HepG2 (cell line): ENCODE data around the gene SULT1C4. TPM values are rescaled to one million over a fixed set of nuclear protein-coding genes. Genes with fewer than 3 reads are reported as not detected.
A peak's percentile ranks its signal among the peaks of the same experiment; 100 is the strongest.

Experiments
- CBX5 ChIP-seq: sonication (generic); formaldehyde crosslinking; IDR thresholded peaks from 2 replicates; pipeline ENCODE4 v1.4.0; 2020; ENCODE audit warnings: missing genetic modification reagents, borderline replicate concordance
- DMAP1 ChIP-seq: IDR thresholded peaks from 2 replicates; pipeline ENCODE4 v1.6.1; 2016
- DPF2 ChIP-seq: sonication (generic); formaldehyde crosslinking; IDR thresholded peaks from 2 replicates; pipeline ENCODE4 v1.4.0; 2020; ENCODE audit warnings: mild to moderate bottlenecking, low read depth, missing genetic modification reagents, borderline replicate concordance
- EED ChIP-seq: sonication (generic); formaldehyde crosslinking; IDR thresholded peaks from 2 replicates; pipeline ENCODE4 v1.5.0; 2020; ENCODE audit warnings: mild to moderate bottlenecking, missing genetic modification reagents
- GFI1 ChIP-seq: sonication (generic); formaldehyde crosslinking; IDR thresholded peaks from 2 replicates; pipeline ENCODE4 v1.5.0; 2020; ENCODE audit warnings: missing genetic modification reagents, mild to moderate bottlenecking, borderline replicate concordance
- MAZ ChIP-seq, 2 experiments: sonication (generic) in 1 of 2; formaldehyde crosslinking in 1 of 2; IDR thresholded peaks; 2 replicates each; pipeline versions ENCODE4 v1.5.0 to v1.6.1; 2012 to 2020; ENCODE audit warnings: low read depth in 2 of 2, mild to moderate bottlenecking in 2 of 2, borderline replicate concordance in 1 of 2, improper control_type of control experiment in 1 of 2, low read length in 1 of 2, missing genetic modification reagents in 1 of 2, moderate library complexity in 1 of 2
- MXI1 ChIP-seq: IDR thresholded peaks from 3 replicates; pipeline ENCODE4 v1.6.1; 2012; ENCODE audit warnings: low read depth, low read length, inconsistent platforms, borderline replicate concordance
- NCOR1 ChIP-seq: fragments of 200-600 bp; sonication (generic); IDR thresholded peaks from 2 replicates; pipeline ENCODE4 v1.7.0; 2017; ENCODE audit warnings: antibody characterized with exemption, low read length, borderline replicate concordance
- NPAS2 ChIP-seq: sonication (generic); formaldehyde crosslinking; IDR thresholded peaks from 2 replicates; pipeline ENCODE4 v1.8.0; 2022; ENCODE audit warnings: mild to moderate bottlenecking, missing genetic modification reagents, borderline replicate concordance
- PHB2 ChIP-seq: fragments of 450-650 bp; IDR thresholded peaks from 2 replicates; pipeline ENCODE4 v1.6.1; 2018; ENCODE audit not compliant: partially characterized antibody
- SALL1 ChIP-seq: sonication (generic); formaldehyde crosslinking; IDR thresholded peaks from 2 replicates; pipeline ENCODE4 v1.8.0; 2022; ENCODE audit warnings: mild to moderate bottlenecking, missing genetic modification reagents
- SKI ChIP-seq: fragments of 450-650 bp; IDR thresholded peaks from one replicate; pipeline ENCODE4 v1.6.1; 2018; ENCODE audit warnings: mild to moderate bottlenecking; ENCODE audit not compliant: partially characterized antibody
- SMC3 ChIP-seq: IDR thresholded peaks from 2 replicates; pipeline ENCODE4 v1.6.1; 2011; ENCODE audit warnings: low read length, improper control_type of control experiment
- SRSF4 ChIP-seq: fragments of 200-400 bp; formaldehyde crosslinking; IDR thresholded peaks from one replicate; pipeline ENCODE4 v1.6.1; 2018; ENCODE audit warnings: mild to moderate bottlenecking, low read depth, low read length, moderate library complexity; ENCODE audit not compliant: poor library complexity, severe bottlenecking
- TAF15 ChIP-seq: fragments of 200-400 bp; formaldehyde crosslinking; IDR thresholded peaks from one replicate; pipeline ENCODE4 v1.6.1; 2018; ENCODE audit warnings: mild to moderate bottlenecking, low read depth, low read length; ENCODE audit not compliant: poor library complexity, severe bottlenecking
- U2AF1 ChIP-seq: fragments of 200-400 bp; formaldehyde crosslinking; optimal IDR thresholded peaks from 2 replicates; pipeline ENCODE3; 2017; ENCODE audit warnings: mild to moderate bottlenecking, low read depth, low read length
- ZBTB21 ChIP-seq: sonication (generic); formaldehyde crosslinking; IDR thresholded peaks from 2 replicates; pipeline ENCODE4 v1.4.0; 2020; ENCODE audit warnings: missing genetic modification reagents
- ZFAT ChIP-seq: sonication (generic); formaldehyde crosslinking; conservative IDR thresholded peaks from 2 replicates; pipeline ENCODE4 v1.8.1; 2023; ENCODE audit warnings: missing genetic modification reagents, inconsistent platforms
- ZNF777 ChIP-seq: sonication (generic); formaldehyde crosslinking; IDR thresholded peaks from 2 replicates; pipeline ENCODE4 v1.4.0; 2020; ENCODE audit warnings: missing genetic modification reagents
- ZSCAN25 ChIP-seq: sonication (generic); formaldehyde crosslinking; IDR thresholded peaks from 2 replicates; pipeline ENCODE4 v1.8.0; 2022; ENCODE audit warnings: mild to moderate bottlenecking, missing genetic modification reagents
- polyA plus RNA-seq, 8 experiments: library from polyadenylated mRNA; depleted of rRNA in 3 of 8; stranded (reverse) in 7 of 8; unstranded in 1 of 8; fragments of >200 nt; fragmentation: Illumina TruSeq in 4 of 8; extraction: Trizol in 4 of 8; gene quantifications; 2 replicates each; pipeline versions ENCODE4 v1.2.1 to v1.2.3, GENCODE V29; 2011 to 2016; ENCODE audit warnings: low read depth in 4 of 8, missing spikeins in 1 of 8, mixed read lengths in 1 of 8; ENCODE audit not compliant: insufficient read depth in 1 of 8
- total RNA-seq, 5 experiments: library from RNA; depleted of rRNA; stranded (reverse); fragments of >200 nt; fragmentation: Illumina TruSeq; extraction: Trizol; gene quantifications; 2 replicates each; pipeline ENCODE4 v1.2.3, GENCODE V29; 2016; ENCODE audit warnings: low read depth in 1 of 5
- TF ChIP-seq, protein P1 (sequence below): sonication (generic); formaldehyde crosslinking; conservative IDR thresholded peaks from 2 replicates; pipeline ENCODE4 v1.4.0; 2020; ENCODE audit warnings: missing genetic modification reagents
- TF ChIP-seq, protein P2 (sequence below): sonication (generic); formaldehyde crosslinking; IDR thresholded peaks from 2 replicates; pipeline ENCODE4 v1.5.0; 2020; ENCODE audit warnings: mild to moderate bottlenecking, low read depth, missing genetic modification reagents, borderline replicate concordance
- TF ChIP-seq, protein P3 (sequence below): sonication (generic); formaldehyde crosslinking; conservative IDR thresholded peaks from 2 replicates; pipeline ENCODE4 v1.8.0; 2022; ENCODE audit warnings: mild to moderate bottlenecking, moderate library complexity, missing genetic modification reagents
- TF ChIP-seq, protein P4 (sequence below): sonication (generic); formaldehyde crosslinking; IDR thresholded peaks from 2 replicates; pipeline ENCODE4 v1.8.0; 2022; ENCODE audit warnings: mild to moderate bottlenecking, missing genetic modification reagents, moderate library complexity
- TF ChIP-seq, protein P5 (sequence below): sonication (generic); formaldehyde crosslinking; IDR thresholded peaks from 2 replicates; pipeline ENCODE4 v1.4.0; 2020; ENCODE audit warnings: mild to moderate bottlenecking, missing genetic modification reagents

SULT1C4 gene
- total and polyA plus RNA-seq, 2 of the 13 experiments (the other 11 are each of a cell fraction or from before 2014, with no cell fraction given): 1.3 to 8.6 TPM

DNA sequence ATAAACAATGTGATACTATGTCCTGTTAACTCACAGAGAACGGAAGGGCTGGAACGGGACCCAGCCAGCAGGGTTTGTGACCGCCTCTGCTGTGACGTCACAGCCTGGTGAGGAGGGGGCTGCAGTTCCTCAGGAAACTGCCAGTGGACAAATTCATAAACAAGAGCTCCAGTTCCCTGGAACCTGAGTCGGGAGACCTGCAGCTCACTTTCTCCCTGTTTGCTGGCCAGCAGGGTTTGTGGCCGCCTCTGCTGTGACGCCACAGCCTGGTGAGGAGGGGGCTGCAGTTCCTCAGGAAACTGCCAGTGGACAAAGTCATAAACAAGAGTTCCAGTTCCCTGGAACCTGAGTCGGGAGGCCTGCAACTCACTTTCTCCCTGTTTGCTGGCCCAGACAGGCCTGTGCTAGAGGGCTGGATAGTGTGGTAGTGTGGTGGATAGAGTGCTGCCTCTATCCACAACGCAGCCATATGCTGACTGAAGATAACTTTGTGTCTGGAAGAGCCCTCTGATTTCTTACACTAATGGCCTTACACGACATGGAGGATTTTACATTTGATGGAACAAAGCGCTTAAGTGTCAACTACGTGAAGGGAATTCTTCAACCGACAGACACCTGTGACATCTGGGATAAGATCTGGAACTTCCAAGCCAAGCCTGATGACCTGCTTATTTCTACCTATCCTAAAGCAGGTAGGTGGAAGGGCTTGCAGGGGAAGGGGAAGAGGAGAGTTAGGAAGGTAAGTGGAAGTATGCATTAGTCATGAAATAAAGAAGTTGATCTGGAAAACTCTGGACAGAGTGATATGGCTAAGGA lies at the start of gene SULT1C4 (continued):
- no peak for TF ChIP-seq PHB2
- TF ChIP-seq EED (CRISPR knock-in tag): no peak
- TF ChIP-seq, protein P1, sequence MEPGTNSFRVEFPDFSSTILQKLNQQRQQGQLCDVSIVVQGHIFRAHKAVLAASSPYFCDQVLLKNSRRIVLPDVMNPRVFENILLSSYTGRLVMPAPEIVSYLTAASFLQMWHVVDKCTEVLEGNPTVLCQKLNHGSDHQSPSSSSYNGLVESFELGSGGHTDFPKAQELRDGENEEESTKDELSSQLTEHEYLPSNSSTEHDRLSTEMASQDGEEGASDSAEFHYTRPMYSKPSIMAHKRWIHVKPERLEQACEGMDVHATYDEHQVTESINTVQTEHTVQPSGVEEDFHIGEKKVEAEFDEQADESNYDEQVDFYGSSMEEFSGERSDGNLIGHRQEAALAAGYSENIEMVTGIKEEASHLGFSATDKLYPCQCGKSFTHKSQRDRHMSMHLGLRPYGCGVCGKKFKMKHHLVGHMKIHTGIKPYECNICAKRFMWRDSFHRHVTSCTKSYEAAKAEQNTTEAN: no peak
- TF ChIP-seq DPF2: no peak
- no peak for TF ChIP-seq ZNF777 (CRISPR knock-in tag)
- TF ChIP-seq ZSCAN25 (CRISPR knock-in tag): no peak
- no peak for TF ChIP-seq NCOR1
- no peak for TF ChIP-seq U2AF1
- peak; percentile 80 for TF ChIP-seq SALL1 (CRISPR knock-in tag)
- TF ChIP-seq NPAS2 (CRISPR knock-in tag): no peak
- TF ChIP-seq TAF15: no peak
- no peak for TF ChIP-seq DMAP1 (CRISPR knock-in tag)
- TF ChIP-seq, protein P2, sequence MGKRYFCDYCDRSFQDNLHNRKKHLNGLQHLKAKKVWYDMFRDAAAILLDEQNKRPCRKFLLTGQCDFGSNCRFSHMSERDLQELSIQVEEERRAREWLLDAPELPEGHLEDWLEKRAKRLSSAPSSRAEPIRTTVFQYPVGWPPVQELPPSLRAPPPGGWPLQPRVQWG: no peak
- peak; percentile 80 for TF ChIP-seq ZBTB21 (CRISPR knock-in tag)
- TF ChIP-seq SRSF4: no peak
- no peak for TF ChIP-seq MXI1
- TF ChIP-seq CBX5 (CRISPR knock-in tag): no peak
- TF ChIP-seq, protein P3, sequence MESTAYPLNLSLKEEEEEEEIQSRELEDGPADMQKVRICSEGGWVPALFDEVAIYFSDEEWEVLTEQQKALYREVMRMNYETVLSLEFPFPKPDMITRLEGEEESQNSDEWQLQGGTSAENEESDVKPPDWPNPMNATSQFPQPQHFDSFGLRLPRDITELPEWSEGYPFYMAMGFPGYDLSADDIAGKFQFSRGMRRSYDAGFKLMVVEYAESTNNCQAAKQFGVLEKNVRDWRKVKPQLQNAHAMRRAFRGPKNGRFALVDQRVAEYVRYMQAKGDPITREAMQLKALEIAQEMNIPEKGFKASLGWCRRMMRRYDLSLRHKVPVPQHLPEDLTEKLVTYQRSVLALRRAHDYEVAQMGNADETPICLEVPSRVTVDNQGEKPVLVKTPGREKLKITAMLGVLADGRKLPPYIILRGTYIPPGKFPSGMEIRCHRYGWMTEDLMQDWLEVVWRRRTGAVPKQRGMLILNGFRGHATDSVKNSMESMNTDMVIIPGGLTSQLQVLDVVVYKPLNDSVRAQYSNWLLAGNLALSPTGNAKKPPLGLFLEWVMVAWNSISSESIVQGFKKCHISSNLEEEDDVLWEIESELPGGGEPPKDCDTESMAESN (CRISPR knock-in tag): 0 out of 2 replicates have a peak, but pooled peaks have one; percentile 61
- TF ChIP-seq SKI: no peak
- TF ChIP-seq MAZ (IDR thresholded peaks at IDR 0.05; ENCODE audit: borderline replicate concordance, low read depth, low read length): peak; percentile 70; the same call in 1 of the 2 replicates
- TF ChIP-seq MAZ (CRISPR knock-in tag; IDR thresholded peaks at IDR 0.05; ENCODE audit: low read depth): no peak
- TF ChIP-seq SMC3: no peak
- no peak for TF ChIP-seq GFI1
- TF ChIP-seq, protein P4, sequence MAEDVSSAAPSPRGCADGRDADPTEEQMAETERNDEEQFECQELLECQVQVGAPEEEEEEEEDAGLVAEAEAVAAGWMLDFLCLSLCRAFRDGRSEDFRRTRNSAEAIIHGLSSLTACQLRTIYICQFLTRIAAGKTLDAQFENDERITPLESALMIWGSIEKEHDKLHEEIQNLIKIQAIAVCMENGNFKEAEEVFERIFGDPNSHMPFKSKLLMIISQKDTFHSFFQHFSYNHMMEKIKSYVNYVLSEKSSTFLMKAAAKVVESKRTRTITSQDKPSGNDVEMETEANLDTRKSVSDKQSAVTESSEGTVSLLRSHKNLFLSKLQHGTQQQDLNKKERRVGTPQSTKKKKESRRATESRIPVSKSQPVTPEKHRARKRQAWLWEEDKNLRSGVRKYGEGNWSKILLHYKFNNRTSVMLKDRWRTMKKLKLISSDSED (CRISPR knock-in tag): no peak
- TF ChIP-seq, protein P5, sequence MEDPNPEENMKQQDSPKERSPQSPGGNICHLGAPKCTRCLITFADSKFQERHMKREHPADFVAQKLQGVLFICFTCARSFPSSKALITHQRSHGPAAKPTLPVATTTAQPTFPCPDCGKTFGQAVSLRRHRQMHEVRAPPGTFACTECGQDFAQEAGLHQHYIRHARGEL: no peak
- TF ChIP-seq ZFAT: no peak
